OCI-LY7 (cell line): Measurements from ENCODE around the gene S1PR5. TPM values are rescaled to one million over a fixed set of nuclear protein-coding genes. Genes with fewer than 3 reads are reported as not detected.

Experiments
- BruUV-seq: library from RNA; stranded (reverse); fragments of 400-500 nt; replicated peaks from 2 replicates; lab custom pipeline; 2021; lab: Mats Ljungman, UMichigan
- CTCF ChIA-PET: fragments of 300-600 bp; sonication (Branson Sonifier 250); formaldehyde crosslinking; loops from one replicate; lab custom pipeline; 2022; ENCODE audit warnings: antibody characterized with exemption; ENCODE audit not compliant: unreplicated experiment; lab: Charles Lee
- POLR2A ChIA-PET: fragments of 300-600 bp; sonication (Branson Sonifier 250); formaldehyde crosslinking; loops from one replicate; lab custom pipeline; 2022; ENCODE audit warnings: antibody characterized with exemption; lab: Charles Lee
- DNase-seq: peaks from one replicate; pipeline ENCODE4 v3.0.0-alpha.2; 2015; ENCODE audit warnings: low spot score
- H2AFZ ChIP-seq: fragments of 200-600 bp; sonication (generic), shearing (Covaris generic); 2 replicates; pipeline ENCODE4 v1.6.1; 2014; ENCODE audit warnings: mild to moderate bottlenecking, antibody characterized with exemption, low read length, moderate library complexity
- H3K27ac ChIP-seq: fragments of 200-600 bp; sonication (generic); 2 replicates; pipeline ENCODE4 v1.5.1; 2014; ENCODE audit warnings: mixed run types, low read depth, mild to moderate bottlenecking, moderate library complexity, low read length, inconsistent platforms; ENCODE audit not compliant: poor library complexity, severe bottlenecking
- H3K36me3 ChIP-seq: fragments of 200-600 bp; sonication (generic); 2 replicates; pipeline ENCODE4 v1.6.1; 2014; ENCODE audit warnings: mild to moderate bottlenecking, antibody characterized with exemption, low read length, moderate library complexity, mixed read lengths; ENCODE audit not compliant: insufficient read depth
- H3K4me1 ChIP-seq: fragments of 200-600 bp; sonication (generic); 2 replicates; pipeline ENCODE4 v1.5.1; 2014; ENCODE audit warnings: mild to moderate bottlenecking, low read length; ENCODE audit not compliant: insufficient read depth, poor library complexity, severe bottlenecking
- H3K4me2 ChIP-seq: fragments of 200-600 bp; sonication (generic); 2 replicates; pipeline ENCODE4 v1.6.1; 2014; ENCODE audit warnings: mild to moderate bottlenecking, low read length
- H3K4me3 ChIP-seq: fragments of 200-600 bp; sonication (generic); 2 replicates; pipeline ENCODE4 v1.5.1; 2014; ENCODE audit warnings: mild to moderate bottlenecking, low read depth, low read length; ENCODE audit not compliant: poor library complexity, severe bottlenecking
- H3K79me2 ChIP-seq: fragments of 200-600 bp; sonication (generic); 2 replicates; pipeline ENCODE4 v1.6.1; 2016; ENCODE audit warnings: low read depth, mild to moderate bottlenecking, low read length, moderate library complexity, mixed read lengths; ENCODE audit not compliant: insufficient read depth
- H3K9me2 ChIP-seq: fragments of 200-600 bp; sonication (generic); 2 replicates; pipeline ENCODE4 v1.6.1; 2016; ENCODE audit warnings: mild to moderate bottlenecking, low read length, mixed read lengths; ENCODE audit not compliant: insufficient read depth
- H3K9me3 ChIP-seq: fragments of 200-600 bp; sonication (generic); 2 replicates; pipeline ENCODE4 v1.6.1; 2014; ENCODE audit warnings: mild to moderate bottlenecking, mixed run types, low read length, mixed read lengths
- H4K20me1 ChIP-seq: fragments of 200-600 bp; sonication (generic); 2 replicates; pipeline ENCODE4 v1.6.1; 2014; ENCODE audit warnings: mild to moderate bottlenecking, antibody characterized with exemption, low read length, moderate library complexity, mixed read lengths; ENCODE audit not compliant: insufficient read depth
- CTCF ChIP-seq: fragments of 200-600 bp; sonication (generic); conservative IDR thresholded peaks from 2 replicates; pipeline ENCODE4 v1.5.1; 2014; ENCODE audit warnings: mild to moderate bottlenecking, antibody characterized with exemption, low read length, moderate library complexity, mixed read lengths
- EZH2phosphoT487 ChIP-seq: fragments of 200-600 bp; sonication (generic); IDR thresholded peaks from 2 replicates; pipeline ENCODE4 v1.6.1; 2018; ENCODE audit warnings: low read depth, borderline replicate concordance, mild to moderate bottlenecking, mixed run types, antibody characterized with exemption, low read length, moderate library complexity, mixed read lengths
- intact Hi-C: fragments of 100-400 bp; cut with micrococcal nuclease; formaldehyde crosslinking; loops from one replicate; pipeline ENCODE4 v1.10.0; 2022; ENCODE audit not compliant: unreplicated experiment
- total RNA-seq, 2 experiments: library from RNA; depleted of rRNA in 1 of 2; stranded (reverse); fragments of >200 nt in 1 of 2; shearing (Covaris generic) in 1 of 2; gene quantifications; 2 replicates each; pipeline ENCODE4 v1.2.3, GENCODE V29; 2014 to 2022

S1PR5 gene
- total RNA-seq, 2 experiments from 2014 or later = not detected

DNA sequence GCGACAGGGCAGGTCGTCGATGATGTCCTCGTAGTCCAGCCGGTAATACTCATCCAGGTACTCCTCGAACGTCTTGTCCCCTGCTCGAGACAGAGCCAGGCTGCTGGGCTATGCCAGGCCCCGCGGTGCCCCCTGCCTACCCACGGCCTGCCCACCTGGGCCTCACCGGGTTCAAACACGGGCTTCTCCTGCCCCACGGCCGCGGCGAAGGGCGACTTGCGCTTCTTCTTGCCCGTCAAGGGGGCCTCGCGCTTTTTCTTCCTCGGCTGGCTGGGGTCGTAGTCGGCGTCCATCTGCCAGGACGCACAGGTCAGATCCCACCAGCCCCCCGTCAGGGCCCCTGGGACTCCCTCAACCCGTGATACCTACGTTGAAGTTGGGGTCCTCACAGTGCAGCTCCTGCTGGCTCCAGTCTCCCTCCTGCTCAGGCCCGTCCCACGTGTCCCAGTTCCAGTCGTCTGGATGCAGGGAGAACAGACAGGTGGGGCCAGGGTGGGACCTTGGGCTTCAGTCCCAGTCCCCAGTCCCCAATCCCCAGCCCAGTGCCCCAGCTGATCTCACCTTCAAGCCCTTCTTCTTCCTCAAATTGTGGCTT, 40.5 kb upstream of the S1PR5 start:
- no peak for DNase-seq
- Histone ChIP-seq H3K36me3 (peaks cover 91% of the 10 kb centered on the region), H3K4me1 (peaks cover 29% of the 10 kb centered on the region), H3K27ac (no peak overlapping the region), H3K79me2 (no peaks in the 10 kb centered on the region; the same call in 1 of the 2 replicates), H2AFZ (no peak overlapping the region), H3K4me3 (no peak overlapping the region), H3K9me3 (no peaks in the 10 kb centered on the region), H4K20me1 (no peaks in the 10 kb centered on the region), H3K4me2 (no peak overlapping the region), H3K9me2 (no peaks in the 10 kb centered on the region)
- intact Hi-C loops = no loop called here
- no TSS peak for BruUV-seq
- TF ChIP-seq CTCF = no peak
- TF ChIP-seq EZH2phosphoT487 = no peak
- ChIA-PET POLR2A (no interaction called here), CTCF (no interaction called here)

GRCh38 chr19:10555610-10555973, 38.3 kb upstream of the S1PR5 start:
- H3K4me2 ChIP-seq = no peak overlapping the region
- no peaks in the 10 kb centered on the region; the same call in 1 of the 2 replicates for H3K79me2 ChIP-seq
- H4K20me1 ChIP-seq = no peaks in the 10 kb centered on the region
- H3K27ac ChIP-seq = peak overlapping the region; percentile 88
- H2AFZ ChIP-seq = no peak overlapping the region
- intact Hi-C loops = no loop called here
- no peak for DNase-seq
- no peak for TF ChIP-seq CTCF
- no peak for TF ChIP-seq EZH2phosphoT487
- peaks cover 93% of the 10 kb centered on the region for H3K36me3 ChIP-seq
- no peaks in the 10 kb centered on the region for H3K9me3 ChIP-seq
- no peak overlapping the region for H3K4me3 ChIP-seq
- no peaks in the 10 kb centered on the region for H3K9me2 ChIP-seq
- H3K4me1 ChIP-seq = peaks cover 38% of the 10 kb centered on the region
- CTCF ChIA-PET = no interaction called here
- BruUV-seq = no TSS peak
- POLR2A ChIA-PET = no interaction called here

DNA sequence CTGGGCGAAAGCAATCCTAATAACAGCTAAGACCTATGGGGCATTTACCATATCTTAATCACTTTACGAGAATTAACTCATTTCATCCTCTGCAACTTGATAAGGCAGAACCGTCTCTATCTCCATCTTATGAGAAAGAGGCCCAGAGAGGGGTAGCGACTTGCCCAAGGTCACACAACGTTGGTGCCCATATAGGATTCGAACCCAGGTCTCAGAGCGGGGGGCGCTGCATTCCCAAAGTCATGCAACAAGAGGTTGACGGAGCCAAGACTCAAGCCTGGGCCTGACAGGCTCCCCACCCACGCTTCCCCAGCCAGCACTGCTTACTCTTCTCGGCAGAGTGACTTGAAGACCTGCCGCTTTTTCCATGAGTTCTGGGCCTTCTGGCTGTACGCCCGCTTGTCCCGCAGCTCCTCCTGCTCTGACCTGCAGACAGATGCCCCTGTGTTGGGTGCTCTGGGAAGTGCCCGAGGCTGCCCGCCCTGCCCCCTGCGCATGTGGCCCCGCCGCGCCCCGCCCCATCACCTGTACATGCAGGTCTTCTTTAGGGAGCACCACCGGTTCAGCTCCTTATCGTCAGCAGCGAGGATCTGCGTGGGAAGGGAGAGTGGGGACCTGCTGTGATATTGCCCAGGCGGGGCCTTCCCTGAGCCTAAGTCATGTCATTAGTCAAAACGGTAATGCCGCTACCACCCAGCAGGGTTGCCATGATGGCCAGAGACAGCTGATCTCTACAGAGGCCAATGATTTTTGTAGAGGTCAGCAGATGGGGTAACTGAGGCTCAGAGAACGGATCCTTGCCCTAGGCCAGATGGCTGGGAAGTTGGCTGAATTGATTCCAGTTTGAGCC, 37.7 kb upstream of the S1PR5 start:
- TF ChIP-seq CTCF (no peak), EZH2phosphoT487 (no peak)
- CTCF ChIA-PET = interaction anchor here (1.1 kb wide), 1 partner anchor 10 kb away, joined by 5 read pairs; no protein-coding TSS in a partner anchor
- Histone ChIP-seq H3K9me2 (no peaks in the 10 kb centered on the region), H3K4me1 (peaks cover 38% of the 10 kb centered on the region), H3K79me2 (no peaks in the 10 kb centered on the region; the same call in 1 of the 2 replicates), H3K36me3 (peaks cover 93% of the 10 kb centered on the region), H4K20me1 (no peaks in the 10 kb centered on the region), H2AFZ (no peak overlapping the region), H3K9me3 (no peaks in the 10 kb centered on the region), H3K27ac (peak overlapping the region; percentile 88), H3K4me3 (no peak overlapping the region), H3K4me2 (peak overlapping the region; percentile 67)
- POLR2A ChIA-PET = no interaction called here
- DNase-seq = no peak
- intact Hi-C loops = loop anchor here (1.0 kb wide), 1 partner anchor 10 kb away; no protein-coding TSS in a partner anchor
- no TSS peak for BruUV-seq
